MG63 (cell line): ENCODE results near the gene ACTA2. TPM values are rescaled to one million over a fixed set of nuclear protein-coding genes. Genes with fewer than 3 reads are reported as not detected.

Experiments
- DNase-seq: peaks from one replicate; pipeline ENCODE4 v3.0.0-alpha.2; 2020
- H3K27me3 ChIP-seq: fragments of 250-450 bp; sonication (Bioruptor Pico); 2 replicates; pipeline ENCODE4 v1.5.1; 2020; ENCODE audit warnings: mild to moderate bottlenecking, moderate library complexity
- H3K36me3 ChIP-seq: fragments of 250-450 bp; sonication (Bioruptor Pico); 2 replicates; pipeline ENCODE4 v1.5.1; 2020; ENCODE audit warnings: mild to moderate bottlenecking, moderate library complexity
- H3K4me3 ChIP-seq: fragments of 250-450 bp; sonication (Bioruptor Pico); 2 replicates; pipeline ENCODE4 v1.5.1; 2020; ENCODE audit warnings: mild to moderate bottlenecking, moderate library complexity
- H3K9me3 ChIP-seq: fragments of 250-450 bp; sonication (Bioruptor Pico); 2 replicates; pipeline ENCODE4 v1.5.1; 2020; ENCODE audit warnings: mild to moderate bottlenecking, moderate library complexity
- total RNA-seq: library from RNA; depleted of rRNA; stranded (reverse); fragments of >200 nt; shearing (Covaris generic); gene quantifications from 2 replicates; pipeline ENCODE4 v1.2.3, GENCODE V29; 2014; ENCODE audit warnings: low replicate concordance

Gene ACTA2
- total RNA-seq, 1 experiment from 2014 or later: 19.4 TPM

DNA sequence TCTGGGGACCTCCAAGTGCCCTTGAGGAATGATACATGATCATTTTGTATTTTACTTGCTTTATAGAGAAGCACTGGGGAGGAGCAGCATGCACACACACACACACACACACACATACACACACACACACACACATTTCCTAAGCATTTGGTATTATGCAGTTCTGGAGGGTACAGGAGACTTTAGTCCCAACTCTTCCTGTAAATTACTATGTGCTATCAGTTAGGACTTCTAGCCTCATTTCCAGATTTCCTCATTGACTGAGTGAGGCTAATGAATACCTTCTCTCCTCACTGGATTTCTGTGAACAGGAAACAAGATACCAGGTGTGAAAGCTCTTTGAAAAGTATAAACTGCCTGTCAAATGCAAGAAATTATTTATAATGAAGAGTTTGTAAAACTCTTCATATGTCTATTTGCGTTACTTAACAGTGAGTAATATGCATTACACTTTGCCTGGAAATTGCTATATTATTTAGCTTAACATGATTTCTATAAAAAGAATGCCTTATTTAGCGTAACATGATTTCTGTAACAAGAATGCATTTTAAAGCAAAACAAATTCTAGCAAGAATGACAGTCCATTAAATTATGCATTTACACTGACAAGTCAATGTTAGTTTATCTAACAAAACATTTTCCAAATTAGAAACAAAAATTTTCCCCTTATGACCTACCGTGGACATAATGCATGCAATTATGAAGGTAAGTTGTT is 34.2 kb downstream of the ACTA2 start:
- Histone ChIP-seq H3K36me3 (peaks cover 39% of the 10 kb centered on the region), H3K27me3 (no peaks in the 10 kb centered on the region), H3K9me3 (no peaks in the 10 kb centered on the region), H3K4me3 (no peak overlapping the region)
- no peak for DNase-seq

DNA sequence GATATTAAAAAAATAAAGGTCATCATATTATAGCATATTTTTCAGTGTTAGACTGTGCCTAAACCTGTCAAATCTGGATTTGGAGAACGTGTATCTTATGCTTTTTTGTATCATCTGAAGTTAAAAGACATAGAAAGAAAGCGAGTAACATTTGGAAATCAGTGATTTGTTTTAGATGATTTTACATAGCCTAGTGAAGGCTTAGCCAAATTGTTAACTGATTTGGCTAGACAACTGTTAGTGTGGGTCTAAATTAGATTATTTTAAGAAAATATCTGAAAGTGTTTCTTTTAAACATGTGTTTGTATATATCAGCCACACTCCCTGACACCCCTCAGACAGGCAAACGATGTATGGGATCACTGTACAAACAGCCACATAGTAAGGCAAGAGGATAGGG is 35.6 kb downstream of the ACTA2 start:
- Histone ChIP-seq H3K27me3 (no peaks in the 10 kb centered on the region), H3K4me3 (no peak overlapping the region), H3K36me3 (peaks cover 29% of the 10 kb centered on the region), H3K9me3 (no peaks in the 10 kb centered on the region)
- DNase-seq: no peak

DNA sequence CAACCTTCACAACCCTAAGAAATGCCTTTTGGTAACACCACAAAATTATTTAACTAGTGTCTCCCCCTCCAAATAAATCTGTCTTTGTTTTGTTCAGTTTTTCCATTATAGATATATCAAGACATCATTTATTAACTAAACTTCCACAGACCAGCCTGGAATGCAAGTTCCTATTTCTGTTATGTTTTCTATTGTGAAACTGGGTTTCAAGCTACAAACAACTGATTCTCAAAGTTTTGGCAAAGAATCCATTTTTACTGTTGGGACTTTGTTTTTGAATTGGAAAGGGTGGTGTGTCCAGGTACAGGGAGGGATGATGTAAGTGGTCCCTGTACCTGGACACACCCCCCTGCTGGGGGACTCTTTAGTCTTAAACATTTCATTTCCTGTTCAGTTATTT is 36.3 kb downstream of the ACTA2 start:
- Histone ChIP-seq H3K4me3 (no peak overlapping the region), H3K27me3 (no peaks in the 10 kb centered on the region), H3K36me3 (peaks cover 25% of the 10 kb centered on the region), H3K9me3 (no peaks in the 10 kb centered on the region)
- DNase-seq: no peak

DNA sequence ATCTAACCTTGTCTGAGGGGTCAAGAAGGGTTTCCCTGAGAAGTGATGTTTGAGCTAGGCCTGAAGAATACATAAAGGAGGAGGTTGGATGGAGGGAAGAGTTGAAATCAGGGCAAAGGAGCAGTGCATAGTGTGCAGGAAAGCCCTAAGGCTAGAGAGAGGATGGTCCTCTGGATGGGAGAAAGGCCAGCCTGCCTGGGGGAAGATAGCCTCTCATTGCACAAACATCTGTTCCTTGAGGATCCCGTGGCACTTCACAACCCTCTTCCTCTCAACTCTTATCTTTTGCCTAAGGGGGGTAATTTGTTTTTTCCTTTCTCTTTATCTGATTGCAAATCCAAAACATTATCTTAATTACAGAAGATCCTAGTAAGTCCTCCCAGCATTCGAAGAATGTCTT is 36.8 kb downstream of the ACTA2 start:
- H3K4me3 ChIP-seq: no peak overlapping the region
- no peaks in the 10 kb centered on the region for H3K9me3 ChIP-seq
- no peaks in the 10 kb centered on the region for H3K27me3 ChIP-seq
- no peak for DNase-seq
- H3K36me3 ChIP-seq: peaks cover 25% of the 10 kb centered on the region

DNA sequence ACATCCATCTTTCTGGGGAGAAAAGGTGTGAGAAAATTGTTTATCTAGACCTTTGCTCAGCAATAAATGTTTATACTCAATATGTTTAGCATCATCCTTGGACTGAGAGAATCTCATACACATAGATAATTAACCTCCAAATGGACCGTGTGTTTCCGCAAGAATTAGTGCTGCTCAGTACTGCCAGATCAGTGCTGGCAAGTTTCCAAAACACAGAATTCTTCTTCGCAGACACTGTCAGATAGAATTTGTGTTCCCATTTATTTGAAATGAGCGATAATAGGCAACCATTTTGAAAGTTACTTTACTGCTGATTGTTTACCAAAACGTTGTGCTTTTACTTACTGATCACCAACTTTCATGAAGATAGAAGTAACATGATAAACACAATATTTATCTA is 38.8 kb downstream of the ACTA2 start:
- Histone ChIP-seq H3K4me3 (no peak overlapping the region), H3K36me3 (peaks cover 26% of the 10 kb centered on the region), H3K9me3 (no peaks in the 10 kb centered on the region), H3K27me3 (no peaks in the 10 kb centered on the region)
- no peak for DNase-seq

DNA sequence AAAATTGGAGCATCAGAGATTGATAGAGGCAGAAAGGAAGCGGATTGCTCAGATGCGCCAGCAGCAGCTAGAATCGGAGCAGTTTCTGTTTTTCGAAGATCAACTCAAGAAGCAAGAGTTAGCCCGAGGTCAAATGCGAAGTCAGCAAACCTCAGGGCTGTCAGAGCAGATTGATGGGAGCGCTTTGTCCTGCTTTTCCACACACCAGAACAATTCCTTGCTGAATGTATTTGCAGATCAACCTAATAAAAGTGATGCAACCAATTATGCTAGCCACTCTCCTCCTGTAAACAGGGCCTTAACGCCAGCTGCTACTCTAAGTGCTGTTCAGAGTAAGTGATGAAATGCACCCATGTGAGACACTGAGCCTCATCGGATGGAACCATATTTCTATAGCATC is 39.4 kb downstream of the ACTA2 start:
- peaks cover 30% of the 10 kb centered on the region for H3K36me3 ChIP-seq
- no peak overlapping the region for H3K4me3 ChIP-seq
- no peak for DNase-seq
- no peaks in the 10 kb centered on the region for H3K9me3 ChIP-seq
- no peaks in the 10 kb centered on the region for H3K27me3 ChIP-seq

DNA sequence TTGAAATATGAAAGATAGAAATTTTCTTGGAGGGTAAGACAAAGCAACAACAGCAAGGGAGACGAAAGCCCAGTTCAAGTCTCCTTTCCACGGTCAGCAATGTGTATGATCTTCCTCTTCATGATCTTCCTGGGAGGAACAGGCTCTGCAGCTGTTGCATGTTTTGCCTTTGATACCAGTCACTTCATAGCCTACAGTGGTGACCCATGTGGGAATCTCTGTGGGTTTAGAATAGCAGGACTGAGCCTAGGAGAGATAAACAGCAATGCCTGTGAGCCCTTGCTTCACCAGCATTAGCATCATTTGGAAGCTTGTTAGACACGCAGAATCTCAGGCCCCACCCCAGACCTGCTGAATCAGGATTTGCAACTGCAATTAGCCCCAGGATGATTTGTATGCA is 40.7 kb downstream of the ACTA2 start:
- H3K36me3 ChIP-seq: peaks cover 34% of the 10 kb centered on the region
- H3K4me3 ChIP-seq: no peak overlapping the region
- no peaks in the 10 kb centered on the region for H3K9me3 ChIP-seq
- no peak for DNase-seq
- H3K27me3 ChIP-seq: no peaks in the 10 kb centered on the region

DNA sequence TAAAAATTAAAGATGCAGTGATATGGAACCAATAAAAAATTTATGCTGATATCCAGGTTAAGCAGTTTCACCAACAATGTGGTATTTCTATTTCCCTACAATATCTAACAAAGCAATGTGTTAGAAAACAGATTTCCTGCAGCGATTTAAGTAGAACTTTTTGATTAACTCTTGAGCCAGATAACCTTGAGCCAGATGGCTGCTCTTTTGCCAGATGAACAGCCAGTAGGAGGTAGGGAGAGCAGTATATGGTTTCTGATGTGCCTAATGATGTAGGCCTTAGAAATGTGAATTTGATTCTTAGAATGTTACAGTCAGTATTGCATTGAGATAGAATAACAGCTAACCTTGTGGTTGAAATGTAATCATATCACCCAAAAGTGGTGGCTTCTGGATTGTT is 41.5 kb downstream of the ACTA2 start:
- Histone ChIP-seq H3K9me3 (no peaks in the 10 kb centered on the region), H3K36me3 (peaks cover 42% of the 10 kb centered on the region)

DNA sequence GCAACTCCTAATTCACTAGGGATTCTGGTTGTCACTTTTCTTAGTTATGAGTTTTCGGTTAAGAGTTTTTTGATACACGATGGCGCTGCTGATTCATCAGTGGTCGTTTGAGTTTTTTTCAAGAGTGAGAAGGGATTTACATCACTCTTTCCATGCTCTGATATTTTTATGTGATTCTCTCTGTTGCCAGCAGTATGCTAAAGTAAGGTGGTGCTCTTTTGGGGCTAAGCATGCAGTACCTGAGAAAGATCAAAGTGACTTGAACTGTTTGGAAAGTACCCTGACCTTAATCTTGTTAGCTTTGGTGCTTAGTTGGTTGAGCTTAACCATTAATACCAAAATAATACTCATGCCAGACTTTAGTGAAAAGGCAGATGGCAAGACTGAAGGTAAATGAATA is 44.4 kb downstream of the ACTA2 start:
- no peaks in the 10 kb centered on the region for H3K27me3 ChIP-seq
- H3K9me3 ChIP-seq: no peaks in the 10 kb centered on the region
- no peak overlapping the region for H3K4me3 ChIP-seq
- no peak for DNase-seq
- peaks cover 56% of the 10 kb centered on the region for H3K36me3 ChIP-seq

More for the DNA sequence above, 41.5 kb downstream of the ACTA2 start:
- Histone ChIP-seq H3K4me3 (no peak overlapping the region), H3K27me3 (no peaks in the 10 kb centered on the region)
- DNase-seq: no peak

DNA sequence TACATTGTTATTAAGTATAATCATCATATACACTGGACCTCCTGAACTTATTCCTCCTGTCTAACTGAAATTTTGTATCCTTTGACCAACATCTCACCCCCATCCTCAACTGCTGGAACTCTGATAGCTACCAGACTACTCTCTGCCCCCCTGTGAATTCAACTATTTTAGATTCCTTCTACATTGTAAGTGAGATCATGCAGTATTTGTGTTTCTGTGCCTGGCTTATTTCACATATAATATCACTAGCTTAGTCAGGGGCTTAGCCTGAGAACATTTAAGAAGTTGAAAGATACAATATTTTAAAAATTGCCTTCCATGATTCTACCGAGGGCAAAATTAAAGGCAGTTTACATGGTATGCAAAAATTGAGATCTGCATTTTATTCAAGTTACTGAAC is 45.7 kb downstream of the ACTA2 start:
- DNase-seq: no peak
- Histone ChIP-seq H3K27me3 (no peaks in the 10 kb centered on the region), H3K9me3 (no peaks in the 10 kb centered on the region), H3K36me3 (peaks cover 68% of the 10 kb centered on the region), H3K4me3 (no peak overlapping the region)

DNA sequence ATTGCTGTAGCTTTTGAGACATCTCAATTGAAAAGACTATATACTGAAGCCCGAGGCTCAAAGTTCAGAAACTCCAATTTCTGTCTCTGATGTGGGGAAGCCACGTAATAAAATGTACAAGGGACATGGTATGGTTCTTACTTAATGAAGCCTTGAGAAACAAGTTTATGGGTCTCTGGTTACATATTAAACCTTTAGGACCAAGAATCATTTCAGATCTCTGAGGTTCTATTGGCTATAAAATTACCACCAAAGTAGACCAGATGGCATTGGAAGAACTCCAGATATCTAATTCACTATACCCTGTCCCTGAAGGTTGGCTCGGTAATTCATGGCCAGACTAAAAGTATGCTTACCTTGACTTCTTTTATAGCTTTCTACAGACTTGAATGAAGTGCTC is 48.9 kb downstream of the ACTA2 start:
- Histone ChIP-seq H3K27me3 (no peaks in the 10 kb centered on the region), H3K4me3 (no peak overlapping the region), H3K36me3 (peaks cover 67% of the 10 kb centered on the region), H3K9me3 (no peaks in the 10 kb centered on the region)
- DNase-seq: no peak

DNA sequence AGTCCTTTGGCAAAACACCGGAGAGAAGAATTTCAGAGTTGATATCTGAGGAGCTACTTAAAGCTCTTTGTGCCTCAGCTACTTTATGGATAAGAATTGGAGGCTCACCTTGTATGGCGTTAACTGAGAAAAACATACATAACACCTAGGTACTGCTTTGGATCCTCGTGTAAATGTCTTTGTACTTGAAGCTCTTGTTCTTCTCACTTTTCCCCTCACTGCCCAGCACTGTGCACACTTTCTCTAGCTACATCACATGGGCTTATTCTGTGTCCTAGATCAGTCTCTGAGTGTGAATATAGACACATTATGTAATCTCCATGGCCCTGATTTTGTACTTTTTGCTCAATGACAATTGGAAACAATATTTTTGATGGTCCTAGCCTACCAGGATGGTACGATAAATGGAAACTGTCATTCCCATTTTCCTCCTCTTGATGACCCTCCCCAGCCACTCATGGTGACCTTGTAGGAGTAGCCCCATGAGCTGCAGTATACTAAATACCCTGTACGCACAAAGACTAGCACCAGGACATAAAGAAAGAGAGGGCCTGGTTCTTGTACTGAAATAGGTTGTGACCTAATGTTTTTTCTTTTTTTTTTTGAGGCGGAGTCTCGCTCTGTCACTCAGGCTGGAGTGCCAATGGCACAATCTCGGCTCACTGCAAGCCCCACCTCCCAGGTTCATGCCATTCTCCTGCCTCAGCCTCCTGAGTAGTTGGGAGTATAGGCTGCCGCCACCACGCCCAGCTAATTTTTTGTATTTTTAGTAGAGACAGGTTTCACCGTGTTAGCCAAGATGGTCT is 50.4 kb downstream of the ACTA2 start:
- no peak for DNase-seq
- Histone ChIP-seq H3K9me3 (no peaks in the 10 kb centered on the region), H3K27me3 (no peaks in the 10 kb centered on the region), H3K36me3 (peaks cover 56% of the 10 kb centered on the region), H3K4me3 (no peak overlapping the region)

DNA sequence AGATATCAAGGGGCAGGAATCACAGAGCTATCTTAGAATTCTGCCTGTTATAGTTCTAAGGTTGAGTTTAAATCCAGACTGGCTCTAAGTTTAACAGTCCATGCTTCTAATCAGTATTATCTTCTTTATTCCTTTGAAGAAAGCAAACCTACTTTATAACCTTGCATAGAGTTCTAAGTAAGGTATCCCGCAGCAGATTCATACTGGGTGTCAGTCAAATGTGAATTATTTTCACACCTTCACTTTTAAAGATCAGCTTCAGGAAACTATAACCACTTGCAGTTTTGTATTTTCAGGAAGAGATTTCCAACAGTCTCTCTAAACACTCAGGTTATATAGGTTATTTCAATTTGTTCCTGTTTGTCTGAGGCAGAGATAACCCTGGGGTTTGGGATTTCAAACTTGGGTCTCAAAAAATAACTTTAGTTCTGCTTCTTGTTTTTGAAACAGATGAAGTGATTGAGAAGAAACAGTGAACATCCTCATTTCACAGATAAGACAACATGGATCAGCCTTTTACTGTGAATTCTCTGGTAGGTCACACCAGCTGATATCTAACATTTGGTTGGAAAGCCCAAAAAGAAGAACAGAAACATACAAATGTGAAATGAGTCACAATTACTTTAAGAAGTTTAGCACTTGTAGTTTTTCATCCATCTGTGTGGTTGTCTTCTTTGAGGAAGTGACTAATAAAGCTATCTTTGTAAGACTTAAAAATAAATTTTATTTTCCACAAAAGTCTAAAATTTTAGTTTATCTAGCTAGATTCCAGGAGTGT is 51.2 kb downstream of the ACTA2 start:
- DNase-seq: no peak
- Histone ChIP-seq H3K9me3 (no peaks in the 10 kb centered on the region), H3K27me3 (no peaks in the 10 kb centered on the region), H3K36me3 (peaks cover 48% of the 10 kb centered on the region), H3K4me3 (no peak overlapping the region)

DNA sequence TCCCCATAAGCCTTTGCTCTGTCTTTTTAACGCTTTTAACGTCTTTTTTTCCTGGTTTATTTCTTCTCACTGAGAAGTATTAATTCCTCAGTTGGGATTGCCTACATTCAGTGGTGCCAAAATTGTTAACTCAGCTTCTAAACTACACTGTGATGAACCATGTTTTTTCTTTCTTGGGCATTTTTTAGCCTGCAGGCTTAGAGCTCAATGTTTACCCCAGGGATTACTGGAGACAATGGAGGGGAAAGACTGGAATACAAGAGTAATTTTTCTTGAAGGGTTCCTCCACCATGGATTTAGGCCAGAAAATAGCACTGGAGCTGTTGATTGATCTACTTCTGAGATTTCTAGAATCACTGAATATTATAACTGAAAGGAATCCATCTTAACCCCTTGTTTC is 52.7 kb downstream of the ACTA2 start:
- Histone ChIP-seq H3K27me3 (no peaks in the 10 kb centered on the region), H3K4me3 (no peak overlapping the region), H3K36me3 (peaks cover 37% of the 10 kb centered on the region), H3K9me3 (no peaks in the 10 kb centered on the region)
- DNase-seq: no peak

DNA sequence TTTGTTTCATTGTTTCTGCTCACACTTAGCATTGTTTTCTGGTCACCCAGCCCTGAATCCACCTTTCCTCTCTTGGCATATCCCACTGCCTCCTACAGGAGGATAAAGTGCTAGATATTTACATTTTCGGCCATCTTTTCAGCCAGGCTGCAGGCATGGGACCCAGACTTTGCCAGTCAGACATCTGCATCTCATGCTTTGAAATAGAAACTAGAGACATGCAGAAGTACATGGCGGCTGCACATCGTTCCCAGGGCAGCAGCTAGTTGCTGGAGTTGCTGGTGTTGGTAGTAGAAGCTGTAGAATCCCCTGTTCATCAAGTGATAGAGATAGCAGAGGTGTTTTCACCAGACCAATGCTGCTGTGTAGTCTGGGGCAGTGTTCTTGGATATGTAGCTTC is 53.8 kb downstream of the ACTA2 start:
- peaks cover 32% of the 10 kb centered on the region for H3K36me3 ChIP-seq
- H3K27me3 ChIP-seq: no peaks in the 10 kb centered on the region
- no peaks in the 10 kb centered on the region for H3K9me3 ChIP-seq
- DNase-seq: no peak
- H3K4me3 ChIP-seq: no peak overlapping the region

DNA sequence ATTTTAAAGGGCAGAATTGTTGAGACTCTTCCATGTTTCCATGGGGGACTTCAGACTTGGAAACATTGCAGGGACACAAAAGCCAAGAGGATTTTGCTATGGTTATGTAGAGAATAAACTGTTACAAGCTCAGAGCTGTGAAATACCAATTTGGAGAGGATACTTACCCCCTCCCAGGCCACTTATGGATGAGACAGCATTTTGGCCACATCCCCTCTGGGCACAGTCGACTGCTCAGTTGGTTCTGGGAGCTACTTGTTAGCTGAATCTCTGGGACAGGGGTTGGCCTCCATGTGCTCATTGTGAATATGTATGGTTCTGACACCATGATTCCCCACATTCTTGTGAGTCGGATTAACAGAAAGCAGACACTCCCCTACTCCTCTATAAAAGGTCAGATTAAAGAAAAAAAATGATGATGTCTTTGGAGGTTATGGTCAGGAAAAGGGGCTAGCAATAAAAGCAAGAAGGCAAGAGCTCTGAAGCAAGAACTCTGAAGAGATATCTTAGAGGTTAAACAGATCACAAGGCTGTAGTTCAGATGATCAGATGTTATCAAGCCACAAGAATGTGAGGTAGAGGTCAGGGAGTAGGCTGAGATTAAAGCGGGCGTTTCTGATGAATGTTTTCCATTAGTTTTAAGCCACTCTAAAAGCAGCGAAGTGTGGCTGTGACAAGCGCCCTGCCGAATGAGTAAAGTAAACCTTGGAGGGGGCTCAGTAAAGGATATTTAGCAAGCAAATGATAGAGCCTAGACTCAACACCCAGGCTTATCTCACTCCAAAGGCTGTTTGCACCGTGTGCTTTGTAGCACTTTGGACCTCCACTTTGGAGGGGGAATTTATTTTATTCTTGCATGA is 55.3 kb downstream of the ACTA2 start:
- Histone ChIP-seq H3K36me3 (peaks cover 17% of the 10 kb centered on the region), H3K27me3 (no peaks in the 10 kb centered on the region), H3K9me3 (no peaks in the 10 kb centered on the region), H3K4me3 (no peak overlapping the region)
- DNase-seq: peak; percentile 66
